HG02763 (cell line): ENCODE data around the gene IL19.
"Not testable (repeated sequence)": the region's sequence is repeated elsewhere in the genome, so short reads cannot be mapped to it uniquely, and the experiment has no call there.

Source experiments
- ATAC-seq: cut with Tn5 transposase; IDR thresholded peaks from one replicate; pipeline ENCODE4 v1.9.1; 2021; ENCODE audit warnings: mild to moderate bottlenecking, moderate library complexity; ENCODE audit not compliant: unreplicated experiment

Gene IL19

GRCh38 chr1:206828765-206829164 is 58.2 kb downstream of the IL19 start:
- no peak for ATAC-seq

DNA sequence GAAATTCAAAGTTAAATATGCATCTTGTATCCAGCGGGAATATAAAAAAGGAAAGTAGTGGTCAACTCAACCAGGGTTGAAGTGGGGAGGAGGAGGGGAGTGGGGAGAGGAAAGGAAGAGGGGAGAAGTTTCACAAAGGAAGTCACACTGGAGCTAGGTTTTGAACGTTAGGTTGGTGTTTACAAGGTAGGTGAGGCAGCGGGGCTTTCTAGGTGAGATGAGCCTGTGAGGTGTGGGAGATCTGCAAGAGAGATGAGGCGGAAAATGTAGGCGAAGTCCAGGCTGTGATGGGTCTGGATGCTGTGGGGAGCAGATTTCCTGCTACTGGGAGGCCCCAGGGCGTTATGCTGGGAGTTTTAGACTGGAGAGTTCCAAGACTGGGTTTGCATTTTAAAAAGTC is 58.7 kb downstream of the IL19 start:
- ATAC-seq = no peak

DNA sequence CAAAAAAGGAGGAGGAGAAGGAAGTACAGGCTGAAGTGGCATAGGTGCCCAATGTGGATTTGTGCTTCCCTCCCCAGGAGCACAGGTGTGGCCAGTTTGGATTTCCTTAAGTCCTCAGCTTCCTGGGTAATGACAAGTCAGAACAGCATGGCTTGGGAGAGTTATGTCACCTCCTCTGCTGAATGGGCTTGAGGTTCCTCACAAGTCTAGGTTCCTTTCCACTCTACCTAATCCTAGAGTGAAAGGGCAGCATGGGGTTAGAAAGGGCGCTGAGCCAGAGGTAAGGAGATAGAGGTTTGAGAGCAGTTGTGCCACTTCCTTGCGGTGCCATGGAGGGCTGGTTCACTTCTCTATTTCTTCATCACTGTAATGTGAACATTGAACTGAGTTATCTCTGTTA is 59.3 kb downstream of the IL19 start:
- ATAC-seq = no peak

GRCh38 chr1:206831650-206832049 is 61.1 kb downstream of the IL19 start:
- ATAC-seq = no peak

DNA sequence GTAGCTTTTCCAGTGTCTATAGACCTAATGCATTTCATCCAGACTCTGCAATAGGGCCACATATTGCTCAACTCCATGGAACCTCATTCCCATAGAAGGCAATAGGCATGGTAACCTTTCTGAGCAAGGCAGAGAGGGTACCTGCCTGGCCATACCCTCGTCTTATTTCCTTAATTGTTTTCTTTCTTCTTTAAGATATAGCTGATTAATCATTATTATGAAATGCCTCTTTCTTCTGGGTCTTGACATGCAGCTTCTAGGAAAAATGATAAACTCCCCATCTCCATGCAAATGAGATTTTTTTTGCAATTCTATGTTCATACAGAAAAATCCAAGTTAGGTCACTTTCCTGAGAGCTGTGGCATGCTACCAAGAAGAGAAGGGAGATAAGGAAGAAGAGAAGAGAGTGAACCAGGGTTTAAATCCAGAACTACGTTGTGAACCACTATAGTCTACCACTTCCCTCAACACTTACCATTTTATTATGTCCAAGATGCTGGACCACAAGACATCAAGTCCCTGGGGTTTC is 61.8 kb downstream of the IL19 start:
- no peak for ATAC-seq

DNA sequence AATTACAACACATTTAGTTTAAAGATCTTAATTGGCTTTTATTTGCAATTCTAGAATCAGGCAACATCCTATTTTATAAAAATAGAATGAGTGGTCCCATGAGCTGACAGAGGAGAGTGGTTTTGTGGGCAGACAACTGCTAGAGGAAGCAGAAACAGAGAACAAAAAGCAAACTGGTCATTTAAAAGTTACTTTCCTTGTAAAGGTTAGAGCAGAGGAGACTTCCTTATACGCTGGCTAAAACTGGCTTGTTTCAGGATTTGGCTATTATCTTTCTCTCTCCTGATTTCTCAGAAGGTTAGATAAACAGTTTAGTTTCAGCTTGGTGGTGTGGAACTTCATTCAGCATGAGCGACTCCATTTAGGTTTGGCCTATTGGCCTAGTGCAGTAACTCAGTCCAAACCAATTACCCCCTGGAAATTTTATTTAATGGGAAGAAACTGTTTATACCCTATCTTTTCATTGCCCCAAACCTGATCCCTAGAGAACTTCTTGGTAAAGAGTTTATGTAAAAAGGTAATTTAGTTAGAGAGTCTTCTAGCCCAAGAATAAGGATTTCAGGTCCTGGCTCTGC is 62.6 kb downstream of the IL19 start:
- ATAC-seq = no peak

DNA sequence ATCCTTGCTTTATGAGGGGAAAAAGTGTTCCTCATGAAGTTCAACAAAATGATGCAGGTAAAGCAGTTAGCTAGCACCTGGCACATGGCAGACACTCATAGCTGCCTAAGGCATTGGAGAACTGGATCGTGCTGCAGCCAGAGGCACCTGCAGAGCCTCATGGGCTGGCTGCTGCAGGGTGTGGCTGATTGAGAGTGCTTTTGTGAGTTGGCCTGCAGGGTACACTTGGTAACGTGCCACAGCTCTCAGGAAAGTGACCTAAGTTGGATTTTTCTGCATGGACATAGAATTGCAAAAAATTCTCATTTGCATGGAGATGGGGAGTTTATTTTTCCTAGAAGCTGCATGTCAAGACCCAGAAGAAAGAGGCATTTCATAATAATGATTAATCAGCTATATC is 63.2 kb downstream of the IL19 start:
- ATAC-seq = no peak

GRCh38 chr1:206834217-206834616 is 63.6 kb downstream of the IL19 start:
- no peak for ATAC-seq

- ATAC-seq = no peak
These were observed 64.1 kb downstream of the IL19 start for GRCh38 chr1:206834711-206835110.

GRCh38 chr1:206835186-206835585 is 64.6 kb downstream of the IL19 start:
- ATAC-seq = no peak

- no peak for ATAC-seq
These were observed 65.5 kb downstream of the IL19 start for GRCh38 chr1:206836111-206836510.

GRCh38 chr1:206839006-206839560 is 68.5 kb downstream of the IL19 start:
- ATAC-seq = no peak

DNA sequence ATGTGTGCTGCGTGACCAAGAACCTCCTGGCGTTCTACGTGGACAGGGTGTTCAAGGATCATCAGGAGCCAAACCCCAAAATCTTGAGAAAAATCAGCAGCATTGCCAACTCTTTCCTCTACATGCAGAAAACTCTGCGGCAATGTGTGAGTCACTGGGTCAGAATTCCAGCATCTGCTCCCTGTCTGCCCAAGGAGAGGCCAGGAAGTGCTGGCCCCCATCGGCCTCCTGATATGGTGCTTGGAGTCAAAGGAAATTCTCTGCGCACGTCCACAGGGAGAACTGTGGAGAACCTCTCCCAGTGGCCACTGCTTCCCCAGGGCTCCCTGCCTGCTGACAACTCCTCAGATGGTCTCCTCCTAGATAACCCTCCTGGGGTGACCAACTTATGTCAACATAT is 69.3 kb downstream of the IL19 start:
- no peak for ATAC-seq

DNA sequence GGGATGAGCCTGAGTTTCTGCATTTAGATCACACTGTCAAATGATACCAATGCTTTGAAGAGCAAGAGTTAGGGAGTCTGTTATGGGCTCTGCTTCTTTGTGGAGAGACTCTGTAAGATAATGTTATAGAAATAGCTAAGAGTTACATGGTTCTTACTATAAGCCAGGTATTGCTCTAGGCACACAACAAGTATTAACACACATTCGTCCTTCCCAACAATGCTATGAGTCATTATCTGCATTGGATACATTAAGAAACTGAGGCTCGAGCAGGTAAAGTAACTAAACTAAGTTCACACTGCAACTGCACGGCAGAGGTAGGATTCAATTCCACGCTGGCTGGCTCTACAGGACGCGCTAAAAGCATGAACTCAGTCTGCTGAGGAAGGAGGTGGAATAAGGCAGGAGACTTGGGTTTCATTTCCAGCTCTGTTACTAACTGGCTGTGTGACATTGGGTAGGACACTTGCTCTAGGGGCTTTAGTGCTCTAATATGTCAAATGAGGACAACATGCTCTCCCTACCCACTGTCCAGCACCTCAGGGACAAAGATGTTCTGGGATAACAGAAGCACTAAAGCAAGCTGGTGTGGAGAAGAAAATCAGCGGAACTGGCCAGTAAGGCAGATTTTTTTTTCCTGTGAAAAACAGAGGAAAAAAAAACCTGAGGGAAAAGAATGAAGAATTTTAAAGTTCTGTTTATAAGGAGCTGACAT is 71.2 kb downstream of the IL19 start:
- ATAC-seq = no peak

DNA sequence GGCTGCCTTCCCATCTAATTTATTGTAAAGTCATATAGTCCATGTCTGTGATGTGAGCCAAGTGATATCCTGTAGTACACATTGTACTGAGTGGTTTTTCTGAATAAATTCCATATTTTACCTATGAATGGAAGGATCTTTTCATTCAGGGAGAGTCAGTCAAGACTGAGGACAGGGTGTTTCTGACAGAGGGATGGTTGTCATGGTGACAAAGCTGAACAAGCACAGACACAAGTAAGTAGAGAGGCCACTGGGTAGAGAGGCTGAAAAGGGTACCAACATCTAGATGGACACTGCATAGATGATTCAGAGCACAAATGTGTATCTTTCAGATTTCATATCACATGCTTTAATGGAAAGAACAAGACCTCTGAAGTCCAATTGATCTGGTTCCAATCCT is 72.3 kb downstream of the IL19 start:
- no peak for ATAC-seq

DNA sequence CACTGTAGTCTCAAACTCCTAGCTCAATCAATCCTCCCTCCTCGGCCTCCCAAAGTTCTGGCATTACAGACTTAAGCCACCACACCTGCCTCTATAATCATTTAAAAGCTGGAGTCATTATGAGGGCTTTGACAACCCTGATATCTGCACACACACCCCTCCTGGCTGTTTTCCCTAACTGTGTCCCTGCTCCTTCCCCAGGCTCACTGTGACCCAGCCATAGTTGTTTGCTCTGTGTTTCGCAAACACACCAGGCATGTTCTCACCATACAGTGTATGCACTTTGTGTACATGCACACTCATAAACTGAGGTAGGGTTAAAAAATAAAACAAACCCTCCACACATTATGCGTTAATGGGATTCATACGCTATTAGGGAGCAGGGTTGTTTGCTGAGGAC is 73.1 kb downstream of the IL19 start:
- ATAC-seq = no peak

GRCh38 chr1:206846487-206846886 is 75.9 kb downstream of the IL19 start:
- no peak for ATAC-seq

DNA sequence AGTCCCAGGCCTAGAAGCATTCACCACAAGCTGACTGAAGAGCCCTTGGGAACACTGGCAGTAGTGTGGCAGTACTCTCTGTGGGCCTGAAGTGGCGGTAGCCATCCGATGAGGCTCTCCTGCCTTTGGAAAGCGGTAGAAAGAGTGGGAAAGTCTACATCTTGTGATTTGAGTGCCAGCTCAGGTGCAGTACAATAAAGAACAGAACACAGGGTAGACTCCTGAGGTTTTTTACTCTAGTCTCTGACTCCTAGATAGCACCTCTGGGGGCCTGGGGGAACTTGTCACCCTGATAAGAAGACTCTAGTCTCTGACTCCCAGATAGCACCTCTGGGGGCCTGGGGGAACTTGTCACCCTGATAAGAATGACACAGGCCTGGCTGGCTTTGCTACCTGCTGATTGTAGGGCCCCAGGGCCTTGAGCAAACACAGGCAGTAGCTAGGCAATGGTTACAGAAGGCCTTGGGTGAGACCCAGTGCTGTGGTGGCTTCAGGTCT is 76.8 kb downstream of the IL19 start:
- no peak for ATAC-seq

DNA sequence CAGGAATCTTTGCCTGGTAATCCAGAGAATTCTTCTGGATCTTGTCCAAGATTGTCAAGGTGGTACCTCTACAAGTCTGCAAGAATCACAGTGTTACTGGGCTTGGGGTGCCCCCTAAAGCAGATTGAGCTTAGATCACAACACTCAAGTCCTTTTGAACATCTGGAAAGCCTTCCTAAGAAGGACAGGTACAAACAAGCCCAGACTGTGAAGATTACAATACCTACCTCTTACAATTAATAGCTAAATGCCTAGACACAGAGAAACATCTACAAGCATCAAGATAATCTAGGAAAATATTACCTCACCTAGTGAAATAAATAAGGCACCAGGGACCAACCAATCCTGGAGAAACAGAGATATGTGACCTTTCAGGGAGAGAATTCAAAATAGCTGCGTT is 77.4 kb downstream of the IL19 start:
- no peak for ATAC-seq

DNA sequence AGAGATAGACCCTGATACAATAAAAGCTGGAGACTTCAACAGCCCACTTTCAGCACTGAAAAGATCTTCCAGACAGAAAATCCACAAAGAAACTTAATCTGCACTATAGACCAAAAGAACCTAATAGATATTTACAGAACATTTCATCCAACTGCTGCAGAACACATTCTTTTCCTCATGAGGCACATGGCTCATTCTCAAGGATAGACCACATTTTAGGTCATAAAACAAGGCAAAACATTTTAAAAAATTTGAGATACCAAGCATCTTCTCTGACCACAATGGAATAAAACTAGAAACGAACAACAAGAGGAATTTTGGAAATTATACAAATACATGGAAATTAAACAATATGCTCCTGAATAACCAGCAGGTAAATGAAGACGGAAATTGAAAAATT is 79.8 kb downstream of the IL19 start:
- ATAC-seq = no peak

GRCh38 chr1:206851341-206852010 is 80.9 kb downstream of the IL19 start:
- no peak for ATAC-seq

DNA sequence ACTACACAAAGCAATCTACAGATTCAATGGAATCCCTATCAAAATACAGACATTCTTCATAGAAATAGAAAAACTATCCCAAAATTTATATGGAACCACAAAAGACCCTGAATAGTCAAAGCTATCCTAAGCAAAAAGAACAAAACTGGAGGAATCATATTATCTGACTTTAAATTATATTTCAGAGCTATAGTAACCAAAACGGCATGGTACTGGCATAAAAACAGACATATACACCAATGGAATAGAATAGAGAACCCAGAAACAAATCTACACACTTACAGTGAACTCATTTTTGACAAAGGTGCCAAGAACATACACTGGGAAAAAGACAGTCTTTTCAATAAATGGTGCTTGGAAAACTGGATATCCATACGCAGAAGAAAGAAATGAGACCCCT is 82.1 kb downstream of the IL19 start:
- not testable (repeated sequence) for ATAC-seq
